Iris pigment epithelial cell (primary cell): Measurements from ENCODE around the gene RNF17.
A peak's percentile ranks its signal among the peaks of the same experiment; 100 is the strongest.
"Not testable (repeated sequence)": the region's sequence is repeated elsewhere in the genome, so short reads cannot be mapped to it uniquely, and the experiment has no call there.

ENCODE experiments used
- DNase-seq: peaks from one replicate; pipeline ENCODE4 v3.0.0-alpha.2; 2011; ENCODE audit warnings: low read depth

The RNF17 gene

GRCh38 chr13:24763596-24764275 lies at the start of gene RNF17:
Gene RNF17, plus strand, starts transcription at chr13:24764169. Its CDS starts 35 bp downstream, at chr13:24764204.
- no peak for DNase-seq

GRCh38 chr13:24716011-24716410 lies 48.0 kb upstream of the RNF17 start:
- DNase-seq, result no peak

- DNase-seq, result no peak
Measured at GRCh38 chr13:24716446-24716845, 47.5 kb upstream of the RNF17 start.

GRCh38 chr13:24717217-24717616 lies 46.8 kb upstream of the RNF17 start:
- DNase-seq, result no peak

- no peak for DNase-seq
Measured at GRCh38 chr13:24718192-24718965, 45.6 kb upstream of the RNF17 start.

GRCh38 chr13:24719139-24719538 lies 44.8 kb upstream of the RNF17 start:
- no peak for DNase-seq

- no peak for DNase-seq
Measured at GRCh38 chr13:24723206-24723605, 40.8 kb upstream of the RNF17 start.

GRCh38 chr13:24724714-24725113 lies 39.3 kb upstream of the RNF17 start:
- DNase-seq, result no peak

GRCh38 chr13:24725379-24725778 lies 38.6 kb upstream of the RNF17 start:
- DNase-seq, result no peak

GRCh38 chr13:24727731-24728601 lies 36.0 kb upstream of the RNF17 start:
- DNase-seq, result peak; percentile 89

GRCh38 chr13:24730873-24731567 lies 32.9 kb upstream of the RNF17 start:
- DNase-seq, result not testable (repeated sequence)

- no peak for DNase-seq
Measured at GRCh38 chr13:24734950-24735349, 29.0 kb upstream of the RNF17 start.

- no peak for DNase-seq
Measured at GRCh38 chr13:24737042-24737441, 26.9 kb upstream of the RNF17 start.

GRCh38 chr13:24738366-24738847 lies 25.6 kb upstream of the RNF17 start:
- DNase-seq, result no peak

GRCh38 chr13:24740014-24740890 lies 23.7 kb upstream of the RNF17 start:
- DNase-seq, result no peak

GRCh38 chr13:24741016-24741662 lies 22.8 kb upstream of the RNF17 start:
- peak; percentile 11 for DNase-seq

GRCh38 chr13:24741791-24742190 lies 22.2 kb upstream of the RNF17 start:
- no peak for DNase-seq

GRCh38 chr13:24742294-24742693 lies 21.7 kb upstream of the RNF17 start:
- DNase-seq, result peak; percentile 36

GRCh38 chr13:24742977-24743376 lies 21.0 kb upstream of the RNF17 start:
- DNase-seq, result no peak

GRCh38 chr13:24744247-24744646 lies 19.7 kb upstream of the RNF17 start:
- DNase-seq, result no peak
